Progenitor cell of endocrine pancreas (in vitro differentiated cells): ENCODE results near the gene DNAJC13. TPM values are rescaled to one million over a fixed set of nuclear protein-coding genes. Genes with fewer than 3 reads are reported as not detected.

Source experiments
- DNase-seq: peaks from one replicate; pipeline ENCODE4 v3.0.0; 2021; ENCODE audit warnings: low spot score; ENCODE audit not compliant: unreplicated experiment
- H3K27ac Mint-ChIP-seq: 2 replicates; pipeline ENCODE4 v1.8.0; 2021; ENCODE audit warnings: mild to moderate bottlenecking, moderate library complexity, mixed read lengths
- H3K27me3 Mint-ChIP-seq: 2 replicates; pipeline ENCODE4 v1.8.0; 2021; ENCODE audit warnings: mixed read lengths
- H3K36me3 Mint-ChIP-seq: 2 replicates; pipeline ENCODE4 v1.8.0; 2022; ENCODE audit warnings: mixed read lengths; ENCODE audit not compliant: insufficient read depth
- H3K4me1 Mint-ChIP-seq: 2 replicates; pipeline ENCODE4 v1.8.0; 2021; ENCODE audit warnings: low read depth, mixed read lengths
- H3K4me3 Mint-ChIP-seq: 2 replicates; pipeline ENCODE4 v1.8.0; 2021; ENCODE audit warnings: low read depth, mild to moderate bottlenecking, moderate library complexity, mixed read lengths
- H3K9me3 Mint-ChIP-seq: 2 replicates; pipeline ENCODE4 v1.8.0; 2021; ENCODE audit warnings: low read depth, mixed read lengths
- CTCF ChIP-seq: fragments of 200-600 bp; sonication (generic); IDR thresholded peaks from one replicate; pipeline ENCODE4 v1.5.0; 2021; ENCODE audit warnings: antibody characterized with exemption, mild to moderate bottlenecking; ENCODE audit not compliant: unreplicated experiment
- total RNA-seq: library from RNA; stranded (reverse); gene quantifications from 2 replicates; pipeline ENCODE4 v1.2.1, GENCODE V29; 2021

DNAJC13 gene
- total RNA-seq, 1 donor from 2014 or later: 37.3 TPM

GRCh38 chr3:132563420-132564069 lies 146.2 kb downstream of the DNAJC13 start:
- peaks cover 8% of the 10 kb centered on the region for H3K36me3 Mint-ChIP-seq
- H3K27me3 Mint-ChIP-seq: no peaks in the 10 kb centered on the region
- DNase-seq: no peak
- H3K4me3 Mint-ChIP-seq: no peak overlapping the region
- TF ChIP-seq CTCF: no peak
- H3K27ac Mint-ChIP-seq: no peak overlapping the region
- H3K9me3 Mint-ChIP-seq: peaks cover 8% of the 10 kb centered on the region
- H3K4me1 Mint-ChIP-seq: no peaks in the 10 kb centered on the region

- Mint-ChIP-seq H3K4me3 (no peak overlapping the region), H3K4me1 (no peaks in the 10 kb centered on the region), H3K9me3 (peaks cover 8% of the 10 kb centered on the region), H3K27me3 (no peaks in the 10 kb centered on the region), H3K36me3 (peaks cover 8% of the 10 kb centered on the region), H3K27ac (no peak overlapping the region)
- no peak for DNase-seq
- TF ChIP-seq CTCF: no peak
Observed at GRCh38 chr3:132564070-132564465, 146.8 kb downstream of the DNAJC13 start.

GRCh38 chr3:132568422-132568821 lies 151.1 kb downstream of the DNAJC13 start:
- Mint-ChIP-seq H3K4me1 (no peaks in the 10 kb centered on the region), H3K27ac (no peak overlapping the region), H3K9me3 (peaks cover 5% of the 10 kb centered on the region), H3K36me3 (peaks cover 8% of the 10 kb centered on the region), H3K27me3 (no peaks in the 10 kb centered on the region), H3K4me3 (no peak overlapping the region)
- no peak for TF ChIP-seq CTCF
- DNase-seq: no peak

- H3K36me3 Mint-ChIP-seq: peaks cover 8% of the 10 kb centered on the region
- H3K4me3 Mint-ChIP-seq: no peak overlapping the region
- H3K27me3 Mint-ChIP-seq: no peaks in the 10 kb centered on the region
- no peak for DNase-seq
- no peak overlapping the region for H3K27ac Mint-ChIP-seq
- peaks cover 5% of the 10 kb centered on the region for H3K9me3 Mint-ChIP-seq
- TF ChIP-seq CTCF: no peak
- H3K4me1 Mint-ChIP-seq: no peaks in the 10 kb centered on the region
Observed at GRCh38 chr3:132569153-132569552, 151.9 kb downstream of the DNAJC13 start.

GRCh38 chr3:132569580-132569979 lies 152.3 kb downstream of the DNAJC13 start:
- H3K4me3 Mint-ChIP-seq: no peak overlapping the region
- H3K27me3 Mint-ChIP-seq: no peaks in the 10 kb centered on the region
- peaks cover 8% of the 10 kb centered on the region for H3K36me3 Mint-ChIP-seq
- H3K27ac Mint-ChIP-seq: no peak overlapping the region
- H3K4me1 Mint-ChIP-seq: no peaks in the 10 kb centered on the region
- DNase-seq: no peak
- TF ChIP-seq CTCF: no peak
- H3K9me3 Mint-ChIP-seq: peaks cover 5% of the 10 kb centered on the region
